LoVo (cell line): ENCODE measurements around the gene RNU7-1.

Experiments
- DNase-seq: peaks from one replicate; pipeline ENCODE4 v3.0.0-alpha.2; 2016; ENCODE audit warnings: low spot score

The RNU7-1 gene

DNA sequence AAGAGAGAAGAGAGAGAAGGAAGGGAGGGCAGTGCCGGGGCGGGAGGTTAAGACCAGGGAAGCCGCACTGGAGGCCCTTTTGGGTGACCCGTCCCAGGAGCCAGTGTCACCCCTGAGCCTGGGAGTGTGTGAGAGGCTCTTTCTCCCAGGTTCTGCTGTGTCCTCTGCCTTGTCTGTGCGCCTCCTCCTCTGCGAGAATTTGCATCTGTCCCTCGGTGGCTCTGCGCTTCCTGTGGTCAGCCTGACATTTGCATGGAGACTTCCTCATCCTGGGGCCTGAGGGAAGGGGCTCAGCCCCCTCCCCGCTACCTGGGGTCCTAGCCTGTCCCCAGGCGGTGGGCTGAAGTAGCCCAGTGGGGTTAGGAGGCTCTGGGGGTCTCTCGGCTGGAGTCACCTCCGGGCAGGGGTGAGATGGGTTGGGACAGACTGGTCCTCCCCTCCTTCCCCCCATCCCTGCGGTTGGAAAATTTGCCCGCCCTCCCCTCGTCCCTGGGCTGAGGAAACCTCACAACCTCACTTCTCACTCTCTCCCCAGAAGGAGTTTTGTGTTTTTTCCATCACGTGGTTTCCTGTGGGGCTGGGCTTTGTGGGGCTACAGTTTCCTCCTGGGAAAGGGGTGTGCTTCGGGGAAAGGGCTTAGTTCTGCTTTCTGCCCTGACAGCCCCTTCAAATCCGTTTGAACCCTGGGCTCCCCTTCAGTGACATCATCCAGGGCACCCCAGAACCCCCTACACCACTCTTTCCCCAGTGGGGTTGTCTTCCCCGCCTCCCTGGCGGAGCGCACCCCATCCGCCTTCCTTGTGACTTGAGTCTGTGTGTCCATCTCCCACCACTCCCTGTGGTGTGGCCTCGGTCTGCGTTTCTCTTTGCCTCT lies 10.1 kb downstream of the RNU7-1 start:
- no peak for DNase-seq

- DNase-seq = no peak
These were observed 10.9 kb downstream of the RNU7-1 start for GRCh38 chr12:6954316-6955107.

GRCh38 chr12:6955108-6956020 lies 11.7 kb downstream of the RNU7-1 start:
- DNase-seq = no peak

GRCh38 chr12:6956021-6956727 lies 12.6 kb downstream of the RNU7-1 start:
- DNase-seq = no peak

GRCh38 chr12:6957151-6957701 lies 13.6 kb downstream of the RNU7-1 start:
- no peak for DNase-seq

GRCh38 chr12:6957741-6958608 lies 14.4 kb downstream of the RNU7-1 start:
- no peak for DNase-seq

GRCh38 chr12:6958609-6959057 lies 15.0 kb downstream of the RNU7-1 start:
- DNase-seq = no peak

- no peak for DNase-seq
These were observed 15.6 kb downstream of the RNU7-1 start for GRCh38 chr12:6959058-6959804.

GRCh38 chr12:6959805-6960592 lies 16.4 kb downstream of the RNU7-1 start:
- DNase-seq = no peak

GRCh38 chr12:6960593-6961277 lies 17.1 kb downstream of the RNU7-1 start:
- DNase-seq = no peak

DNA sequence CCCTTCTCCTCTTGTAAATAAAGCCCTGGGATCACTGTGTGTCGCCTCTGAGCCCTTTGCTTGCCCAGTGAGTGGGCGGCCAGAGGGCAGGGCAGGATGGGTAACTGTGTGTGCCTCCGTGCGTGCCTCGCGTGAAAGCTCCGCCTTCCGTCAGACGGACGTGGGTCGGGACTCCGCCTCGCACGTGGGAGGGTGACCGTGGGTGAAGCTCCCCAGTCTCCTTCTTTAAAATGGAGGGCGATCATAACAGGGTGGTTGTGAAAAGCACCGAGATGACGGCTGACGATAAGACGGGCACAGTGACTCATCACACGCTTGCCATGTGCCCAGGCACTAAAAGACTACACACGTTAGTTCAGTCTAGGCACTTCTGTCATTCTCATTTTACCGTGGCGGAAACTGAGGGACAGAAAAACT lies 17.7 kb downstream of the RNU7-1 start:
- DNase-seq = peak; percentile 83

GRCh38 chr12:6961695-6962284 lies 18.2 kb downstream of the RNU7-1 start:
- peak; percentile 86 for DNase-seq

DNA sequence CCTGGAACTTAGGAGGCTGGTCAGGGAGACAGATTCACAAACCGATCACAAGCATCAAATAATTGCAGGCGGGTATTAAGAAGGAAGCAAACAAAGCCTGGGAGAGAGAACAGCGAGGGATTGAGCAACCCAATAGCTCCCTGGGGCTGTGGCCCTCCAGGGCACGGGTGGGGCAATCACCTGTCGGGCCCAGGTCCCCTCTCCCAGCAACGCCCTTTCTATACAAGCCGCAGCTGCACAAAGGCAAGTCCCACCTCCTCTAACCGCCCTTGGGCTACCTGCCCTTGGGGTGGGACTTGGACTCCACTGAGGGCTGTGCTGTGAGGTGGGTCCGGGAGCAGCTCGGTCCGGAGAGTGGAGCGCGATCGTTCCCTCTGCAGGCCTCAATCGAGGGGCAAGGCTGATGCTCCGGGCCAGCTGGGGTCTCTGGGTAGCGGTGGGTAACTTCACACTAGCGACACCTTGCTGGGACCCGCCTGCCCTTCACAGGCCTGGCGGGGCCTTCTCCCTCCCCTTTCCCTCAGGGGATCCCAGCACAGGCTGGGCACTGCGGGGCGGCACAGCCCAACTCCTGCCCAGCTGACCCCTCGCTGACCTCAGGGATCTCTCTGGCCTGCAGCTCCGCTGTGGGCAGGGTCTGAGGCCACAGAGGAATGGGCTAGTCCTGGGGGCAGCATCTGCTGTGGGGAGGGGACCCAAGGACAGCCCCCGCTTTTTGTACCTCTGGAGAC lies 18.8 kb downstream of the RNU7-1 start:
- DNase-seq = peak; percentile 82

GRCh38 chr12:6963016-6963731 lies 19.6 kb downstream of the RNU7-1 start:
- DNase-seq = peak; percentile 95

- DNase-seq = peak; percentile 41
These were observed 20.3 kb downstream of the RNU7-1 start for GRCh38 chr12:6963791-6964413.

DNA sequence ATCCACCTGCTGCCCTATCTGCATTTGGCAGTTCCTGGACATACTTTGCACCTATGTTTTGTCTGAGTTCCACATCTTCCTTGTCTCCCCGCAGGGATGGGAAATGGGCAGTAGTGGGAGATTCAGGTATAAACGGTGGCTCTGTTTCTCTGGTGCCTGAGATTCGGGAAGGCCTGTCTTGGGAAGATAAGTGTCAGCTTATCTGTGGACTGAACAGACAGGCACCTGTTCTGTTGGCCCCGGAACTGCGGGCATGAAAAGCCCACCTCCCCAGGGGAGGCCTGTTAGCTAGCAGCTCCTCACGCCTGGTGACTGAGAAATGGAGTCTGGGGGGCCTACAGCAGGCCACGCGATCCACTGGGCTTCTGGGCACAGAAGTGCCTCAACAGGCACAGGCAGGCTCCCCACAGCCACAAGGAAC lies 21.0 kb downstream of the RNU7-1 start:
- DNase-seq = no peak
